GM21367 (cell line): Measurements from ENCODE around the gene ATP13A2.

Source experiments
- ATAC-seq: cut with Tn5 transposase; IDR thresholded peaks from one replicate; pipeline ENCODE4 v1.9.1; 2021; ENCODE audit not compliant: unreplicated experiment

ATP13A2 gene

GRCh38 chr1:17032741-17033140, 21.0 kb upstream of the ATP13A2 start:
- ATAC-seq = no peak

GRCh38 chr1:17031436-17031835, 19.7 kb upstream of the ATP13A2 start:
- ATAC-seq = no peak

GRCh38 chr1:17030206-17030605, 18.5 kb upstream of the ATP13A2 start:
- no peak for ATAC-seq

- ATAC-seq = no peak
Measured at GRCh38 chr1:17028662-17029188, 17.0 kb upstream of the ATP13A2 start.

GRCh38 chr1:17027900-17028299, 16.2 kb upstream of the ATP13A2 start:
- ATAC-seq = no peak

- no peak for ATAC-seq
Measured at GRCh38 chr1:17027403-17027802, 15.7 kb upstream of the ATP13A2 start.

- ATAC-seq = no peak
Measured at GRCh38 chr1:17024721-17025120, 13.0 kb upstream of the ATP13A2 start.

- ATAC-seq = no peak
Measured at GRCh38 chr1:17023573-17023972, 11.8 kb upstream of the ATP13A2 start.

- no peak for ATAC-seq
Measured at GRCh38 chr1:17023102-17023501, 11.4 kb upstream of the ATP13A2 start.

- ATAC-seq = no peak
Measured at GRCh38 chr1:17021896-17022295, 10.2 kb upstream of the ATP13A2 start.

GRCh38 chr1:17020502-17020901, 8.8 kb upstream of the ATP13A2 start:
- no peak for ATAC-seq

- ATAC-seq = no peak
Measured at GRCh38 chr1:17018849-17019248, 7.1 kb upstream of the ATP13A2 start.

- ATAC-seq = no peak
Measured at GRCh38 chr1:17017435-17017834, 5.7 kb upstream of the ATP13A2 start.

- ATAC-seq = no peak
Measured at GRCh38 chr1:17016317-17016661, 4.6 kb upstream of the ATP13A2 start.

- ATAC-seq = no peak
Measured at GRCh38 chr1:17014671-17015567, 3.2 kb upstream of the ATP13A2 start.

GRCh38 chr1:17013491-17014320, 2.0 kb upstream of the ATP13A2 start:
- ATAC-seq = no peak

- no peak for ATAC-seq
Measured at GRCh38 chr1:17012775-17013490, 1.2 kb upstream of the ATP13A2 start.

GRCh38 chr1:17011092-17011438, 663 bp downstream of the ATP13A2 start:
- ATAC-seq = no peak

GRCh38 chr1:17009706-17010105, 2.0 kb downstream of the ATP13A2 start:
- no peak for ATAC-seq

GRCh38 chr1:17008208-17008855, 3.4 kb downstream of the ATP13A2 start:
- no peak for ATAC-seq

- no peak for ATAC-seq
Measured at GRCh38 chr1:17007121-17007520, 4.6 kb downstream of the ATP13A2 start.
